ENCODE results near the gene TPST1.
"Not testable (repeated sequence)": the region's sequence is repeated elsewhere in the genome, so short reads cannot be mapped to it uniquely, and the experiment has no call there.

TPST1 gene

DNA sequence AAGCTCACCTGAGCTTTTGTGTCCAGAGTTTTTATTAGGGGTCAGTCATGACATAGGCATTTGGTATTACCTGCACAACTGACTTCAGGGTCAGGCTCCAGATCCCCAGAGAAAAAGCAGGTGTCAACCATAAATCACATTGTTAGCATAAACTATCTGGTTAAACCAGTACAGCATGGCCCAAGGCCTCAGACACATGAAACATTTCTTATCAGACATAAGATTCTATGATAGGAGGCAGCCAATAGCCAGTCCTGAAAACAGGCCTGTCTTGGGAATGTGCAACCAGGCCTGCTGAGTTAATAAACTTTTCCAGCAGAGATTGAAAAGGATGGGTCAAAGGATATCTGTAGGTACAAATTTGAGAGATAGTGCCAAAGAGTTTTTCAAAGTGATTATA is 116.1 kb downstream of the TPST1 start:
- TF ChIP-seq, protein P1, sequence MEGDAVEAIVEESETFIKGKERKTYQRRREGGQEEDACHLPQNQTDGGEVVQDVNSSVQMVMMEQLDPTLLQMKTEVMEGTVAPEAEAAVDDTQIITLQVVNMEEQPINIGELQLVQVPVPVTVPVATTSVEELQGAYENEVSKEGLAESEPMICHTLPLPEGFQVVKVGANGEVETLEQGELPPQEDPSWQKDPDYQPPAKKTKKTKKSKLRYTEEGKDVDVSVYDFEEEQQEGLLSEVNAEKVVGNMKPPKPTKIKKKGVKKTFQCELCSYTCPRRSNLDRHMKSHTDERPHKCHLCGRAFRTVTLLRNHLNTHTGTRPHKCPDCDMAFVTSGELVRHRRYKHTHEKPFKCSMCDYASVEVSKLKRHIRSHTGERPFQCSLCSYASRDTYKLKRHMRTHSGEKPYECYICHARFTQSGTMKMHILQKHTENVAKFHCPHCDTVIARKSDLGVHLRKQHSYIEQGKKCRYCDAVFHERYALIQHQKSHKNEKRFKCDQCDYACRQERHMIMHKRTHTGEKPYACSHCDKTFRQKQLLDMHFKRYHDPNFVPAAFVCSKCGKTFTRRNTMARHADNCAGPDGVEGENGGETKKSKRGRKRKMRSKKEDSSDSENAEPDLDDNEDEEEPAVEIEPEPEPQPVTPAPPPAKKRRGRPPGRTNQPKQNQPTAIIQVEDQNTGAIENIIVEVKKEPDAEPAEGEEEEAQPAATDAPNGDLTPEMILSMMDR (IDR thresholded peaks at IDR 0.05; ENCODE audit: low read depth, low read length), result no peak
- DNase-seq (ENCODE audit: low read depth in 2 of 2), result no peak
- H3K4me3 ChIP-seq (replicated peaks in 1 of 2; ENCODE audit: low read depth in 2 of 2, low read length in 2 of 2), result no peak overlapping the region

DNA sequence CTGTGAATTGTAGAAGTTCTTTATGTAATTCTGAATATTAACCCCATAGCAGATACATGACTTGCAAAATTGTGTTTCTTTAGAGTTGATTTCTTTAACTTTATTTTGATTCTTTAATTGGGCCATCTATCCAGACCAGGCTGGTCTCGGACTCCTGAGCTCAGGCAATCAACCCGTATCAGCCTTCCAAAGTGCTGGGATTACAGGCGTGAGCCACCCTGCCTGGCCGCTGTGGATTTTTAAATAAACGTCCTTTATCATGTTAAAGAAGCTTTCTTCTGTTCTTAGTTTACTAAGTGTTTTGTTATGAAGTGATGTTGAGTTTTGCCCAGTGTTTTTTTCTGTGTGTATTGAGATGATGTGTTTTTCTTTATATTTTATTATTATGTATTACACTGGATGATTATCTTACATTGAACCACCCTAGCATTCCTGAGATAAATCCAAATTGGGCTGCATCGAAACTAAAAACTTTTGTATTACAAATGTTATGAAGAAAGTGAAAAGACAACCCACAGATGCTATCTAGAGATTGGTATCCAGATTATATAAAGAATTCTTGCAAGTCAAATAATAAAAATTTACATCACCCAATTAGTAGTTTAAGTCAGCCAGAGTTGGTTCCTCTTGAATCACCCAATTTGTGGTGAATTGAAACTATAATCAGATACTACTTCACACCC is 118.1 kb downstream of the TPST1 start:
- no peak for DNase-seq (ENCODE audit: low read depth in 2 of 2)

DNA sequence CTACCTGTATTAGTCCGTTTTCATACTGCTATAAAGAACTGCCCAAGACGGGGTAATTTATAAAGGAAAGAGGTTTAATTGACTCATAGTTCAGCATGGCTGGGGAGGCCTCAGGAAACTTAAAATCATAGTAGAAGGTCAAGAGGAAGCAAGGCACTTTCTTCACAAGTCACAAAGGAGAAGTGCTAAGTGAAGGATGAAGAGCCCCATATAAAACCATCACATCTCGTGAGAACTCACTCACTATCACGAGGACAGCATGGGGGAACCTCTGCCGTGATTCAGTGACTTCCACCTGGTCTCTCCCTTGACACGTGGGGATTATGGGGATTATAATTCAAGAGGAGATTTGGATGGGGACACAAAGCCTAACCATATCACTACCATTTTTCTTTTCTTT is 119.9 kb downstream of the TPST1 start:
- DNase-seq (ENCODE audit: low read depth in 2 of 2), result not testable (repeated sequence)

More for the DNA sequence above, 118.1 kb downstream of the TPST1 start:
- no peak overlapping the region for H3K4me3 ChIP-seq (replicated peaks in 1 of 2; ENCODE audit: low read depth in 2 of 2, low read length in 2 of 2)
- TF ChIP-seq, protein P1 (IDR thresholded peaks at IDR 0.05; ENCODE audit: low read depth, low read length), result no peak

DNA sequence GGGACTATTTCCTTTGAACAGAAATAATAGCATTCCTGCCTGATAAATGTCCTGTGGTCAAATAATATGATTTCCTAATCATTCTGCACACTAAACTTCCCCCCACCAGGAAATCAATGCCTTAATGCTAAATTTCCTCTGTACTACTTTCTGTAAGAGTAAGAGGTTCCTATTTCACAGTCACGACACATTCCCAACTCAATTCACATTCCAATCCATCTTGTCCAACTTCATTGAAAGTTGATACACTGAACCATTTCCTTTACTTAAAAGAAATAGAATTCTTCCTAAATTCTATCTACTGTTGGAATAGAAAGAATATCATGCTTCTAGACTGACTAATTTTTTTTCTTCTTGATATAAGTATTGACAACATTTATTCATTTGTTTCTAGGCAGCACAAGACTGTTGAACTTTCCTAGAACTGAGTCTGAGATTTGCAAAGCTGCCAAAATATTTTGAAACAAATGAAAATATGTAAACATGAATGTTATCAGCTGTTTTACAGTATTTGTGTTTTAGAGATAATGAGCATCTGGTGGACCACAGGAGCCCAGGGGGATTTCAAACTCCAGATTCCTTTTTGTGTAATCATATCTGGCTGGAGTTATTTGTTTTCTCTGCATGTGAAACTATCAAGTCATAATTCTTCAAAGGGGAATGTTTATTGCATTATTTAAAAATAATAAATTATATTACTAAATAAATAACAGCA is 121.5 kb downstream of the TPST1 start:
- TF ChIP-seq, protein P1 (IDR thresholded peaks at IDR 0.05; ENCODE audit: low read depth, low read length), result no peak
- H3K4me3 ChIP-seq (replicated peaks in 1 of 2; ENCODE audit: low read depth in 2 of 2, low read length in 2 of 2), result no peak overlapping the region
- peak; percentile 90 to 92 for DNase-seq (ENCODE audit: low read depth in 2 of 2)

More for the DNA sequence above, 119.9 kb downstream of the TPST1 start:
- H3K4me3 ChIP-seq (replicated peaks in 1 of 2; ENCODE audit: low read depth in 2 of 2, low read length in 2 of 2), result not testable (repeated sequence)

DNA sequence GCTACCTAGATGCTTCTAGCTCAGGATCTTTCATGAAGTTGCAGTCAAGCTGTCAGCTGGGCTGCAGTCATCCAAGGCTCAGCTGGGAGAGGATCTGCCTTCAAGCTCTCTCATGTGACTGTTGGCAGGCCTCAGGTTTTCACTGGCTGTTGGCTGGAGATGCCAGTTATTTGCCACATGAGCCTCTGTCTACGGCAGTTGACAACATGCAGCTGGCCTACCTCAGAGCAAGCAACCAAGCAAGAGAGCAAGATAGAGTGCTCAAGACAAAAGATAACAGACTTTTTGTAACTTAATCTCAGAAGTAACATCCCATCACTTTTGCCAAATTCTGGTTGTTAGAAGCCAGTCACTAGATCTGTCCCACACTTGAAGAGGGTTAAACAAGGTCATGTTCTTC is 125.8 kb downstream of the TPST1 start:
- peak in 1 of 2 donors; percentile 92 for DNase-seq (ENCODE audit: low read depth in 2 of 2)
- H3K4me3 ChIP-seq (replicated peaks in 1 of 2; ENCODE audit: low read depth in 2 of 2, low read length in 2 of 2), result no peak overlapping the region
- TF ChIP-seq, protein P1 (IDR thresholded peaks at IDR 0.05; ENCODE audit: low read depth, low read length), result no peak

DNA sequence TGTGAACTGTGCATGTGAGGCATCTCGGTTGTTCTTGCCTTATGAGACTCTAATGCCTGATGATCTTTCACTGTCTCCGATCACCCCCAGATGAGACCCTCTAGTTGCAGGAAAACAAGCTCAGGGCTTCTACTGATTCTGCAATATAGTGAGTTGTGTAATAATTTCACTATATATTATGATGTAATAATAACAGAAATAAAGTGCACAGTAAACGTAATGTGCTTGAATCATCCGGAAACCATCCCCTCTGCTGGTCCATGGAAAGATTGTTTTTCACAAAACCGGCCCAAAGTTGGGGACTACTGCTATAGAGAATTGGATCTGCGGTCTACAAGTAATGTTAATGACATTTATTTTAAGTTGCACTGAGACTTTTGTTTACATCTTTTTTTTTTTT is 126.7 kb downstream of the TPST1 start:
- H3K4me3 ChIP-seq (replicated peaks in 1 of 2; ENCODE audit: low read depth in 2 of 2, low read length in 2 of 2), result no peak overlapping the region
- no peak for DNase-seq (ENCODE audit: low read depth in 2 of 2)
- TF ChIP-seq, protein P1 (IDR thresholded peaks at IDR 0.05; ENCODE audit: low read depth, low read length), result no peak

DNA sequence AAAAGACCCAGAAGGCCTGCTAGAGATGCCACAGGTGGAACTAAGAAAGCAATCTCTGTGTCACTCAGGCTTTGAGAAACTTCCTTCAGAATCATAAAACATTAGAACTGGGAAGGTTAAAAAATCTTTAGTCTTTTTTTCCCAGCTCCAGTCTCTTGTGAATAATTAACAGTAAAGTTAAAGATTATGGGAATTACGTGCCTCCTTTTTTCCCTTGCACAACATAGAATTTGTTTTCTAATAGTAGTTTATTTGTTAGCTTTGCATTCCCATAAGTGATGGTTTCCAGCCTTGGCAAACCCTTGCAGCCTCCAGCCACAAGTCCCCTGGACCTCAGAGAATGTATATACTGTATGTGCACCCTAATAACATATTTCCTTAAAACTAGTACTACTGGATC is 128.3 kb downstream of the TPST1 start:
- TF ChIP-seq, protein P1 (IDR thresholded peaks at IDR 0.05; ENCODE audit: low read depth, low read length), result no peak
- DNase-seq (ENCODE audit: low read depth in 2 of 2), result no peak
- H3K4me3 ChIP-seq (replicated peaks in 1 of 2; ENCODE audit: low read depth in 2 of 2, low read length in 2 of 2), result no peak overlapping the region
